Thymus (tissue), 11 donors: ENCODE results near the gene CAMKMT. TPM values are rescaled to one million over a fixed set of nuclear protein-coding genes. Genes with fewer than 3 reads are reported as not detected.

Experiments
- DNase-seq, 9 donors: peaks; one replicate each; pipeline ENCODE4 v3.0.0-alpha.2; 2013; ENCODE audit warnings: low spot score in 9 of 9, low read depth in 6 of 9, missing footprints in 1 of 9
- H3K27ac ChIP-seq, 2 donors: one replicate each; pipeline ENCODE4 v1.5.1; 2013; ENCODE audit warnings: control low read depth in 1 of 2, low read depth in 1 of 2, low read length in 1 of 2, mild to moderate bottlenecking in 1 of 2, moderate library complexity in 1 of 2
- H3K27me3 ChIP-seq, 2 donors: one replicate each; pipeline ENCODE4 v1.5.1; 2013; ENCODE audit warnings: low read length in 1 of 2; ENCODE audit not compliant: control insufficient read depth in 2 of 2, insufficient read depth in 1 of 2
- H3K36me3 ChIP-seq, 2 donors: one replicate each; pipeline ENCODE4 v1.5.1; 2013; ENCODE audit warnings: low read length in 1 of 2, mild to moderate bottlenecking in 1 of 2, moderate library complexity in 1 of 2; ENCODE audit not compliant: control insufficient read depth in 2 of 2, insufficient read depth in 2 of 2
- H3K4me1 ChIP-seq, 2 donors: one replicate each; pipeline ENCODE4 v1.5.1; 2013; ENCODE audit warnings: low read length in 2 of 2; ENCODE audit not compliant: control insufficient read depth in 2 of 2, insufficient read depth in 2 of 2
- H3K4me3 ChIP-seq, 2 donors: one replicate each; pipeline ENCODE4 v1.5.1; 2013; ENCODE audit warnings: low read length in 2 of 2, control low read depth in 1 of 2, mild to moderate bottlenecking in 1 of 2
- H3K9me3 ChIP-seq, 2 donors: one replicate each; pipeline ENCODE4 v1.5.1; 2013; ENCODE audit warnings: low read length in 1 of 2, mild to moderate bottlenecking in 1 of 2; ENCODE audit not compliant: control insufficient read depth in 2 of 2, insufficient read depth in 1 of 2
- WGBS: extraction: QIAGEN DNeasy Blood & Tissue Kit; methylation state at CpG from one replicate; pipeline ENCODE4 v1.1.7; 2013; 5-methylcytosine and 5-hydroxymethylcytosine counted together
- polyA plus RNA-seq: library from polyadenylated mRNA; stranded (reverse); fragments of 200-250 nt; gene quantifications from one replicate; pipeline ENCODE4 v1.2.3, GENCODE V29; 2013
- total RNA-seq: library from RNA; stranded (reverse); fragments of 120-200 nt; gene quantifications from one replicate; pipeline ENCODE4 v1.2.4, GENCODE V29; 2013
- donor health status: healthy.

CAMKMT gene
- total and polyA plus RNA-seq, 2 donors: 7.0 to 7.4 TPM

GRCh38 chr2:44553456-44553855 lies 191.7 kb downstream of the CAMKMT start:
- WGBS: 94% methylated on average over 4 of the region's 4 CpGs
- Histone ChIP-seq H3K36me3 (no peaks in the 10 kb centered on the region), H3K4me3 (no peak overlapping the region), H3K4me1 (no peaks in the 10 kb centered on the region), H3K9me3 (no peaks in the 10 kb centered on the region), H3K27me3 (no peaks in the 10 kb centered on the region), H3K27ac (no peak overlapping the region)
- no peak for DNase-seq

DNA sequence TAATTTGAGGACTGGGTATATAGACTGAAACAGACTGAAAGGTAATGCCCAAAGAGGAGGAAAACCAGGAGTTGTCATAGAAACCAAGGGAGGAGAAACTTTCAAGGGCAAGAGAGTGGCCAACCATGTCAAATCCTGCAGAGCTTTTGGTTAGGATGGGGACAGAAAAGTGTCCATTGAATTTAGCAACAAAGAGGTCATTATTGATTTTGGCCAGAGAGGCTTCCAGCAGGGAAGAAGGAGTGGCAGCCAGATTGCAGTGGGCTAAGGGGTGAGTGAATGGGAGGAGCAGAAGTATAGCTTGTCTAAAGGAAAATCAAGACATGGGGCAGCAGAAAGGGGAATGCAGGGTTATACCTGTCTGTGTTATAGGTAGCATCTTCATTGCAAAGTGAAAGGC lies 194.0 kb downstream of the CAMKMT start:
- H3K9me3 ChIP-seq: no peaks in the 10 kb centered on the region

DNA sequence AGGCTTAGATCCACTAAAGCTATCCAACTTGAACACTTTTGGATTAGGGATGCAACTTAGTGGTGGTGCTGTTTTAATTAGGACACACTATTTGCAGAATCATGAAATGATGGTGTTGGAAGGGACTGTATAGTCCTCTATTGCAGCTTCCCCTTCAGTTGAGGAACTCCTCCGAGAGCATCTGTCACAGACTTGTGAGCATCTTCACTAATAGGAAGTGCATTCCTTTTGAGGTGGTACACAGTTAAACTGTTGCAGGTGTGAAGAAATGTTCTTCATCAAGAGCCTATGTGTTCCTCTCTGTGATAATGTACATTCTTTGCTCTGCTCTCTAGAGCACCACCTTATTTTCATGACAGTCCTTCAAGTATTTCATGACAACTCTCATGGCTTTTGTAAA lies 197.4 kb downstream of the CAMKMT start:
- DNase-seq: peak in 1 of 9 donors; percentile 39
- Histone ChIP-seq H3K27me3 (no peaks in the 10 kb centered on the region), H3K27ac (no peak overlapping the region), H3K9me3 (no peaks in the 10 kb centered on the region), H3K36me3 (no peaks in the 10 kb centered on the region), H3K4me3 (no peak overlapping the region), H3K4me1 (no peaks in the 10 kb centered on the region)
- 19% methylated on average over 1 of the region's 1 CpG for WGBS

More for the DNA sequence above, 194.0 kb downstream of the CAMKMT start:
- H3K4me3 ChIP-seq: no peak overlapping the region
- no peak for DNase-seq
- H3K27me3 ChIP-seq: no peaks in the 10 kb centered on the region
- no peaks in the 10 kb centered on the region for H3K36me3 ChIP-seq
- no peak overlapping the region for H3K27ac ChIP-seq
- no peaks in the 10 kb centered on the region for H3K4me1 ChIP-seq

- Histone ChIP-seq H3K27me3 (no peaks in the 10 kb centered on the region), H3K4me3 (no peak overlapping the region), H3K27ac (no peak overlapping the region), H3K4me1 (no peaks in the 10 kb centered on the region), H3K9me3 (no peaks in the 10 kb centered on the region), H3K36me3 (no peaks in the 10 kb centered on the region)
- no peak for DNase-seq
- WGBS: 92% methylated on average over 4 of the region's 4 CpGs
Measured at GRCh38 chr2:44560352-44560751, 198.6 kb downstream of the CAMKMT start.

DNA sequence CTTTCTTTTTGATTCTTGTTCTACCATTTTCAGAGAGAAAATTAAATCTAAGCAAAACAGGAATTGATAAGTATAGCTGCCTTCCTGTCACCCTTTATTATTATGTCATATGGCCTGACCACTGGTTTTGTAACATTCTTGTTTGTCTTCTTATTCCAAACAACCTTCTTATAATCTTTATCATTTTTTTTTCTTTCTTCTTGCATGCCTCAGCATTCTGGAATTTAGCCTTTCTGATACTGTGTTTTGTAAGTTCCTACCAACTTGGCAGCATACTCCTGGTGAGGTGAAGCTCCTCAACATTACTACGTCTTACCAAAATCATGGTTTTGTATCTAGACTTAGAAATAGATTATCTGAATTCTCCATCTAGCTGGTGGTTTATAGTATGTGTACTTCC lies 199.2 kb downstream of the CAMKMT start:
- Histone ChIP-seq H3K4me1 (no peaks in the 10 kb centered on the region), H3K36me3 (no peaks in the 10 kb centered on the region)
- 90% methylated on average over 1 of the region's 1 CpG for WGBS

GRCh38 chr2:44562737-44563136 lies 201.0 kb downstream of the CAMKMT start:
- WGBS: 98% methylated on average over 5 of the region's 5 CpGs
- no peaks in the 10 kb centered on the region for H3K36me3 ChIP-seq
- H3K9me3 ChIP-seq: no peaks in the 10 kb centered on the region
- H3K4me3 ChIP-seq: no peak overlapping the region
- H3K4me1 ChIP-seq: no peaks in the 10 kb centered on the region
- no peak for DNase-seq
- H3K27me3 ChIP-seq: no peaks in the 10 kb centered on the region
- no peak overlapping the region for H3K27ac ChIP-seq

More for the DNA sequence above, 199.2 kb downstream of the CAMKMT start:
- H3K4me3 ChIP-seq: no peak overlapping the region
- no peaks in the 10 kb centered on the region for H3K27me3 ChIP-seq
- no peak overlapping the region for H3K27ac ChIP-seq
- H3K9me3 ChIP-seq: no peaks in the 10 kb centered on the region
- DNase-seq: no peak

GRCh38 chr2:44564752-44565151 lies 203.0 kb downstream of the CAMKMT start:
- WGBS: 98% methylated on average over 5 of the region's 5 CpGs
- Histone ChIP-seq H3K9me3 (no peaks in the 10 kb centered on the region), H3K36me3 (no peaks in the 10 kb centered on the region), H3K27ac (no peak overlapping the region), H3K4me3 (no peak overlapping the region), H3K27me3 (no peaks in the 10 kb centered on the region), H3K4me1 (no peaks in the 10 kb centered on the region)
- no peak for DNase-seq

DNA sequence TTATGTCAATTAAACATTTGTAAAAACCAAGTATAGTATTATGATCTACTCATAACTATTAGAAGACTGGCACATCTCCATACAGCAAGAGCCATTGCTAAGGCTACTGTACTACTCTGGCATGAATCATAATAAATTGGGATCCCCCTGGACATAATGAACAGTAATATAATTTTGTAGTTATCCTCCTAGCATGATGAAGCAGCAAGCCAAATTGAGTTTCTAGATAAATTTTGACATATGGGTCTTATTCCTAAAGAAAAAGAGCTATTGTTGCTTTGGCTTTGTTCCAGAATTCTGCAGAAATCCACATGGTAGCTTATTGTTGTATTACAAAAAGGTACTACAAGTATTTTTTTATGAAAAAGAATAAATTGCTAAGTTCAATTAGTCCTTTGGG lies 204.3 kb downstream of the CAMKMT start:
- Histone ChIP-seq H3K9me3 (no peaks in the 10 kb centered on the region), H3K27ac (no peak overlapping the region), H3K36me3 (no peaks in the 10 kb centered on the region)

GRCh38 chr2:44569491-44569890 lies 207.7 kb downstream of the CAMKMT start:
- WGBS: over 99% methylated on average over 2 of the region's 2 CpGs
- Histone ChIP-seq H3K36me3 (no peaks in the 10 kb centered on the region), H3K27me3 (no peaks in the 10 kb centered on the region), H3K27ac (no peak overlapping the region), H3K9me3 (no peaks in the 10 kb centered on the region), H3K4me1 (no peaks in the 10 kb centered on the region), H3K4me3 (no peak overlapping the region)
- DNase-seq: no peak

More for the DNA sequence above, 204.3 kb downstream of the CAMKMT start:
- no peak for DNase-seq
- Histone ChIP-seq H3K27me3 (no peaks in the 10 kb centered on the region), H3K4me1 (no peaks in the 10 kb centered on the region), H3K4me3 (no peak overlapping the region)

DNA sequence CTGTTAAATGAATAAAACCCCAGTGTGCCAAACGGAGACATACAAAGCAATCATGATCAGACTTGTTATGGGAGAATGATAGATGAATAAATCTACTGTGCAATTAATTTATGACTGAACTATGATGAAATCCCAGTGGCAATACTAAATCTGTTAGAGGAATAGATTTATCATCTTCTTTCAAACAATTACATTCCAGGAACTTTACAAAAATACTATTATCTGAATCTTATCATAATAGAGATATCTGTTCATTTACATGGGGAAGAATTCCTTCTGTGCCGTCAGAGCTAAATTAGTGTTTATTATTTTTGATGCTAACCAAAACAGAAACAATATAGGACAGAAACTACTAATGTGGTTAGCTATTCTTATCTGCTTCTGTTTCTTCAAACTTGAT lies 208.5 kb downstream of the CAMKMT start:
- Histone ChIP-seq H3K9me3 (no peaks in the 10 kb centered on the region), H3K27me3 (no peaks in the 10 kb centered on the region), H3K36me3 (no peaks in the 10 kb centered on the region), H3K4me3 (no peak overlapping the region), H3K4me1 (no peaks in the 10 kb centered on the region), H3K27ac (no peak overlapping the region)
- 96% methylated on average over 2 of the region's 2 CpGs for WGBS
- DNase-seq: no peak
